HG03342 (cell line): ENCODE results near the gene RNF113A.
A peak's percentile ranks its signal among the peaks of the same experiment; 100 is the strongest.
"Not testable (repeated sequence)": the region's sequence is repeated elsewhere in the genome, so short reads cannot be mapped to it uniquely, and the experiment has no call there.

Experiments used
- ATAC-seq: cut with Tn5 transposase; IDR thresholded peaks from one replicate; pipeline ENCODE4 v1.9.1; 2021; ENCODE audit warnings: mild to moderate bottlenecking, moderate library complexity; ENCODE audit not compliant: unreplicated experiment

Gene RNF113A

GRCh38 chrX:119852382-119853353, 18.9 kb downstream of the RNF113A start, which contains the start of gene UPF3B:
Gene UPF3B (minus strand): TSS chrX:119852963. CDS start chrX:119852928, 35 bp downstream.
- peak; percentile 98 for ATAC-seq

- ATAC-seq, result no peak
These were observed 37.6 kb downstream of the RNF113A start for GRCh38 chrX:119833905-119834304.

GRCh38 chrX:119828446-119828845, 43.1 kb downstream of the RNF113A start:
- ATAC-seq, result no peak

- no peak for ATAC-seq
These were observed 45.1 kb downstream of the RNF113A start for GRCh38 chrX:119826399-119826959.

- ATAC-seq, result not testable (repeated sequence)
These were observed 47.3 kb downstream of the RNF113A start for GRCh38 chrX:119824221-119824620.

GRCh38 chrX:119821703-119822102, 49.8 kb downstream of the RNF113A start:
- ATAC-seq, result peak; percentile 96
